ENCODE measurements around the gene PRLHR.
A peak's percentile ranks its signal among the peaks of the same experiment; 100 is the strongest.

PRLHR gene

GRCh38 chr10:118568327-118568848 lies 27.1 kb downstream of the PRLHR start:
- TF ChIP-seq CTCF (conservative IDR thresholded peaks at IDR 0.05) (peak; percentile 88), ZFX (IDR thresholded peaks at IDR 0.05) (no peak)
- H3K27ac ChIP-seq = no peak overlapping the region

DNA sequence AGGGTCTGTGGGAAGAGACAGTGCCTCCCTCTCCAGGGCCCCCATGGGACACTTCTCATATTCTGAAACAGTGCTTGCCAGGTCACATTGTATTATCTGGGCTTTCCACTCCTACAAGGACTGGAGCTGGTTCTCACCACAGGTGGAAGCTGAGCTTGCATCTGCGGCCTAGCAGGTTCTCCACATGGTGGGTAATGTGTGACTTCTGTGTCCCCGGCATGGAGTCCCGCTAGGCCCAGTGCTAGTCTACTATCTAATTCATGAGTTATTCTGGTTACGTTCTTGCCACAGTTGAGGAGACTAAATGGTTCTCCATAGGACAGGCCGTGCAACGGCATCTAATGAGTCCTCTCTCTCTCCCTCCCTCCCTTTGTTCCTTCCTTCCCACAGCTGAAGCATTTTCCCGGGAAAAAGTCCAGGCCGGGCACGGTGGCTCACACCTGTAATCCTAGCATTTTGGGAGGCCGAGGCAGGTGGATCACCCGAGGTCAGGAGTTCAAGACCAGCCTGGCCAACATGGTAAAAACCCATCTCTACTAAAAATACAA lies 27.7 kb downstream of the PRLHR start:
- TF ChIP-seq CTCF (conservative IDR thresholded peaks at IDR 0.05) (no peak), ZFX (IDR thresholded peaks at IDR 0.05) (no peak)
- H3K27ac ChIP-seq = no peak overlapping the region

DNA sequence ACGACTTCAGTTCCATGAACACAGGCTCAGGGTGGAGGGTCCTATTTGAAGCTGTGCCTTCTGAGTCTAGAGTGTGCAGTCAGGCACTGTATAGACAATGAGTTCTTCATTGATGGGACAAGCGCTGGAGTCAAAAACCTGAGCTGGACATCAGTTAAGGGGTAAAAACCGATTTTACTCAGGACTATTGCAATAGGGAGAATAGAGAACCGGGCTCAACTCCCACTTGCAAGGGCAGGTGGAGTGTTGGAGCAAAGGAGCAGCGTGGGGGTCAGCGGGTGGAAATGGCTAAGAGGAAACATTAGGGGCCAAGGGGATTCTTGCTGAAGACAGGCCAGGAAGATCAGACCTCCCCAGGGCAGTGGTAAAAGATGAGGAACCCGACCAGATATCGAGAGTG lies 28.5 kb downstream of the PRLHR start:
- H3K27ac ChIP-seq = no peak overlapping the region
- TF ChIP-seq CTCF (conservative IDR thresholded peaks at IDR 0.05) = no peak
- TF ChIP-seq ZFX (IDR thresholded peaks at IDR 0.05) = no peak

GRCh38 chr10:118565301-118566075 lies 30.0 kb downstream of the PRLHR start:
- no peak for TF ChIP-seq CTCF (conservative IDR thresholded peaks at IDR 0.05)
- no peak for TF ChIP-seq ZFX (IDR thresholded peaks at IDR 0.05)
- no peak overlapping the region for H3K27ac ChIP-seq

DNA sequence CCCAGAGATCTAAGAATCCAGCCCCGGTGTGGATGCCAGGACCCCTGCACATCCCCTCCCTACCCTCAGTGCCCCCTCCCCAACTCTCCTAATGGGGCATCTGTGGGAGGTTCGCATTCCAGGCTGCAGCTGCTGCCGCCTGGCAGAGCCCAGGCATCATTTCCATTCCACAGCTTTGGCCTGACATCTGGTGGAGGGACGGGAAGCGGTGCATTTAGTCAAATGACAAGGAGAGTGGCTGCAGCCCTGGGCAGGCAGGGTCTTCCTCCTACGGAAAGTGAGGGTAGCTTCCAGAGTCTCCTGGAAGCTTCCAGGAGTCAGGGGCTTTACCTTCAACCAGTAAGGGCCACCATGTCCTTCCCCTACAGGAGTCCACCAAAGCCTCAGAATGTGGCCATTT lies 30.8 kb downstream of the PRLHR start:
- TF ChIP-seq ZFX (IDR thresholded peaks at IDR 0.05) = no peak
- peak; percentile 23 for TF ChIP-seq CTCF (conservative IDR thresholded peaks at IDR 0.05)
- H3K27ac ChIP-seq = no peak overlapping the region

GRCh38 chr10:118564114-118564513 lies 31.3 kb downstream of the PRLHR start:
- no peak overlapping the region for H3K27ac ChIP-seq
- no peak for TF ChIP-seq CTCF (conservative IDR thresholded peaks at IDR 0.05)
- no peak for TF ChIP-seq ZFX (IDR thresholded peaks at IDR 0.05)

- no peak for TF ChIP-seq ZFX (IDR thresholded peaks at IDR 0.05)
- TF ChIP-seq CTCF (conservative IDR thresholded peaks at IDR 0.05) = no peak
- H3K27ac ChIP-seq = no peak overlapping the region
Observed at GRCh38 chr10:118563373-118563890, 32.0 kb downstream of the PRLHR start.
